OCI-LY3 (cell line): ENCODE data around the gene NRXN2.

ENCODE experiments used
- EZH2phosphoT487 ChIP-seq: fragments of 200-600 bp; shearing (Covaris generic); IDR thresholded peaks from 2 replicates; pipeline ENCODE4 v1.6.1; 2018; ENCODE audit warnings: antibody characterized with exemption, mixed run types, low read depth
- TF ChIP-seq, protein P1 (sequence below): fragments of 200-600, 300-600 bp; sonication (generic); IDR thresholded peaks from 2 replicates; pipeline ENCODE4 v1.5.1; 2014; ENCODE audit warnings: antibody characterized with exemption, low read length, low read depth

DNA sequence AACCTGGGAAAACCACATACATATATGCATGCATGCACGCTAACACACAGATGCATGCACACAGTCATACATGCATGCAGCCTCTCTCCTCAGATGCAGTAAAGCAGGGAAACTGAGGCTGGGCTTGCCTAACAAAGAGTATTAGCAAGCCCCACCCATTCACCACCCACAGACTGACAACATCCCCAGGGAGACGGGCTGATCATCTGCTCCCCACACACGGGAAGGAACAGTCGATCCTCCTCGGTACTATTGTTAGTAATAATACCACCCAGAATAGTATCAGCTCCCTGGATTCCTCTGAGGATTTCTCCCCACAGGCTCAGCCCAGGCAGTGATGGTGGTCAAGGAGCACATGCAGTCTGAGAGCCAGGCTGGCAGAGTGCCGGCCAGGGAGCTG, 90.8 kb downstream of the NRXN2 start:
- TF ChIP-seq, protein P1, sequence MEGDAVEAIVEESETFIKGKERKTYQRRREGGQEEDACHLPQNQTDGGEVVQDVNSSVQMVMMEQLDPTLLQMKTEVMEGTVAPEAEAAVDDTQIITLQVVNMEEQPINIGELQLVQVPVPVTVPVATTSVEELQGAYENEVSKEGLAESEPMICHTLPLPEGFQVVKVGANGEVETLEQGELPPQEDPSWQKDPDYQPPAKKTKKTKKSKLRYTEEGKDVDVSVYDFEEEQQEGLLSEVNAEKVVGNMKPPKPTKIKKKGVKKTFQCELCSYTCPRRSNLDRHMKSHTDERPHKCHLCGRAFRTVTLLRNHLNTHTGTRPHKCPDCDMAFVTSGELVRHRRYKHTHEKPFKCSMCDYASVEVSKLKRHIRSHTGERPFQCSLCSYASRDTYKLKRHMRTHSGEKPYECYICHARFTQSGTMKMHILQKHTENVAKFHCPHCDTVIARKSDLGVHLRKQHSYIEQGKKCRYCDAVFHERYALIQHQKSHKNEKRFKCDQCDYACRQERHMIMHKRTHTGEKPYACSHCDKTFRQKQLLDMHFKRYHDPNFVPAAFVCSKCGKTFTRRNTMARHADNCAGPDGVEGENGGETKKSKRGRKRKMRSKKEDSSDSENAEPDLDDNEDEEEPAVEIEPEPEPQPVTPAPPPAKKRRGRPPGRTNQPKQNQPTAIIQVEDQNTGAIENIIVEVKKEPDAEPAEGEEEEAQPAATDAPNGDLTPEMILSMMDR = no peak
- TF ChIP-seq EZH2phosphoT487 = no peak
